ENCODE measurements around the gene GABRB1.

Gene GABRB1

DNA sequence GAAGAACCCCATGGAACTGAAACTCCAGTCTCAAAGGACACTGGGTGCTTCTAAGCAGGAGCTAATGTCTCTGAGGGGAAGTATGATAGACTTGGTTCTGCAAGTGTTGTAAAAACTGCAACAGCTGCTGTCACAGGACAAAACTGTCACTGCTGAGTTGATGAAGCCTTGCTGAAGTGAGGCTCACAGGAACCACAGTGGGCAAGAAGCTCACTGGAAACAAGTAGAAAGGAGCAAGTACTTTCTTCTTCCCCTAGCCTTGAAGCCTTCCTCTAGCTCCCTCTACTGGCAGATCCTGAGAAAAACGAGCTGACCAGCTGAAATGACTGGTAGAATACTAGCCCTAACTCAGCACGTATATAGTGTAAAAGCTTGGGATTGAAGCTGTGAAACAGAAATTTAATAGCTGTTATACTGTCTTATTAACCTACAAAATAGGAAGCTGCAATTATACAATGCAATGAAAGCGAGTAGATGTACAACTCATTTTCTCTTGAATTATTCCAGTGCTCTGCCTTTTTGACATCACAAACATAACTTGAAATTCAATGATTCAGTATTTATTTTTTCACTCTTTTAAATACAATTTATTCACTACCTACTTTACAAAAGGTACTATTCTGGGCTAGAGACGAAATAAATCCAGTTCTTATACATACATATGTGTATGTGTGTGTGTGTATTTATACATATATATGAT, 91.4 kb downstream of the GABRB1 start:
- no peak for DNase-seq

- no peak for DNase-seq
Observed at GRCh38 chr4:47128991-47129390, 97.6 kb downstream of the GABRB1 start.

DNA sequence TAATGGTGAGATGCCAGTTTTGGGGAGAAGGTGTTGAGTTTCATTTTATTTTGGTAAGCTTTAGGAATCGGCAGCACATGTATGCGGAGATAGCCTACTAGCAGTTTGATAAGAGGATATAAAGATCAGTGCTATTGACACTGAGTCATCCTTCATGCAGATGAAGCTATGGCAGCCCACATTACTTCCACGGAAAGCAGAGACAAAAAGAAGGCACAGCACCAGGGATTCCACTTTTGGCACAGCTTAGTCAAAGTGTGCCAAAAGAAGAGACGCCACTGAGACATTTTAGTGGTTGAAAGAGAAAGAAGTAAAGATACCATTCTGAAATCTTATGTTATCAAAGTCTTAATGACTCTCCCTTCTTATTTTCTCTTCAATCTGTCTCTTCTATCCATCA, 103.8 kb downstream of the GABRB1 start:
- no peak for DNase-seq

GRCh38 chr4:47143261-47143660, 111.9 kb downstream of the GABRB1 start:
- DNase-seq: no peak

DNA sequence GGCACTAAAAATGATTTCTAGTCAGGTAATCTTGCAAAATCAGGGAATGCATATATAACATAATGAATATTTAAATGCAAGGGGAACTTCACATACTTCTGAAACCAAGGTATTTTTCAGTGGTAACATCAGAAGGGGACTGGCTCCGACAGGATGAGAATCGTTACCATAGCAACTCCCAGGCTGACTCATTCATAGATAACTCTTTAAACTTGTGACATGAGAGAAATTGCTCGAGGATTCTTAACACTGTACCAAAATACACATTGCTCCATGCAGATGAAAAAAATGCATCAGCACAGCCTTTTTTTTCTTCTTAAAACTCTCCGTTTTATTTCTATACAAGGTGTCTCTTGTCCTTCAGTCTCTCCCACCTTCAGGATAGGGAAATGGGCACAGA, 114.3 kb downstream of the GABRB1 start:
- no peak for DNase-seq

DNA sequence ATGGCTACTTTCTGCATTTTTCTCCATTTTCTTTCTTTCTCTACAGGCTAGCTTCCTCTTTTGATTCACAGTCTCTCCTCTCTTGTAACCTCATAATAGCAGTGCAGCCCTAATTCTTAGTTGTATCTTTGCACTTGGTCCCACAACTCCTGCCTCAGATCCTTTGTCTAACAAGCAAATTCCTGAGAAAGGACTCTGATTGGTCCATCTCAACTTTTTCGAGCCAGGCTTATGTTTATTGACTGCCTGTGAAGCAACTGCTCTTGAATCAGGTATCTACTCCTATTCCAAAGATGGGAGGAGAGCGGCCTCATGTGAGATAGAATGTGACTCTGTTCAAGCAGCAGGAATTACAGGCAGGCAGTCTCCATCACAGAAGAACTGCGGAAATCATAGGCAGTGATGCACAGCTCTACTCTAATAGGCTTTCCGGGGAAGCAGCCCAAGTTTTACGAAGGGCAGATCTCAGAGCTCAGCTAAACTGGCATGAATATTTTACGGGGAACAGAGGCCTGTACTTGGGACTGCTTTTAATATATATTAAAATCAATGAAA, 123.5 kb downstream of the GABRB1 start:
- no peak for DNase-seq

GRCh38 chr4:47155919-47156318, 124.6 kb downstream of the GABRB1 start:
- no peak for DNase-seq

GRCh38 chr4:47160095-47160494, 128.7 kb downstream of the GABRB1 start:
- DNase-seq: no peak

GRCh38 chr4:47167081-47168035, 136.0 kb downstream of the GABRB1 start:
- DNase-seq: no peak

DNA sequence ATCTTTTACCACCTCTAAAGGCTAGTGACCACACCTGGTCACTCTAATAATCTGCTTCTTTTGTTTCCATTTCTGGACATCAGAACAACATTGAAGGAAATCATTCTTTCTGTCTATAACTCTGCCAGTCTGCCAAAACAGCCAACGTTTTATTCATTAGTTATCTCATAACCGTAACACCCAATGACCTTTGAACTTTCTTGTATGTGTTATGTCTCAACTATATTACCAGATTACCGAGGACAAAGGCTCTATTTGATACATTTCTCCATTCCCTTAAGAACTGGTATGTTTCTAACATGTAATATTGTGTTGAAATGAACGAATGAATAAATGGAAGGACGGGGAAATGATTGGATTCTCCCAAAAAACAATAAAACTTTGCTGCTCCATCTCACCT, 152.7 kb downstream of the GABRB1 start:
- DNase-seq: no peak

DNA sequence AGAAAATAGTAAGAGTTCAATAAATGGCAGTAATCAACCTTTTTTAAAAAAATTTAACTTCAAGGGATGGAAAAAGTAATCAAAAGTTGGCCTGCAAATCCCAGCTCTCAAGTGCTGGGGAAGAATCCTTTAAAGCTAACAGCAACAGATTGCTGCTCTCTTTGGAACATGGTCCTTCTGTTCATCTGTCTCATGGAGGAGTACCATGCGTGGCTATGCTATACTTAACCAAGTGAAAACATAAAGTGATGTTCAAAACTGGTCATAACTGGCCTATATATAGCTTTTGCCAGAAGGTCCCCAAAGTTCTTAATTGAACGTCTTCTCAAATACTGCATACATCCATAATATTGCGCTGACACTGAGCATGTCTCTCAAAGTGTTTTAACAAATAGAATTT, 154.4 kb downstream of the GABRB1 start:
- DNase-seq: no peak

GRCh38 chr4:47187608-47188007, 156.2 kb downstream of the GABRB1 start:
- DNase-seq: no peak

GRCh38 chr4:47193179-47193578, 161.8 kb downstream of the GABRB1 start:
- no peak for DNase-seq

- DNase-seq: no peak
Observed at GRCh38 chr4:47194036-47194737, 162.8 kb downstream of the GABRB1 start.

GRCh38 chr4:47195706-47196105, 164.3 kb downstream of the GABRB1 start:
- no peak for DNase-seq

DNA sequence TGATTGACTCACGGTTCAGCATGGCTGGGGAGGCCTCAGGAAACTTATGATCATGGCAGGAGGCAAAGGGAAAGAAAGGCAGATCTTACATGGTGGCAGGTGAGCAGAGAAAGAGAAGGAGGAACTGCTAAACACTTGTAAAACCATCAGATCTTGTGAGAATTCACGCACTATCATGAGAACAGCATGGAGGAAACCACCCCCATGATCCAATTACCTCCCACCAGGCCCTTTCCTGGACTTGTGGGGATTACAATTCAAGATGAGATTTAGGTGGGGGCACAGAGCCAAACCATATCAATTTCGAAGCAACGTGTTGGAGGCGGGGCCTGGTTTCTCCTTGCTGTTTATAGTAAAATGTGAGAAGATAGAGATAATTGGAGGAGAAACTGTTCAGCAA, 167.4 kb downstream of the GABRB1 start:
- no peak for DNase-seq

- DNase-seq: no peak
Observed at GRCh38 chr4:47203593-47203992, 172.2 kb downstream of the GABRB1 start.

- no peak for DNase-seq
Observed at GRCh38 chr4:47207555-47207954, 176.2 kb downstream of the GABRB1 start.

DNA sequence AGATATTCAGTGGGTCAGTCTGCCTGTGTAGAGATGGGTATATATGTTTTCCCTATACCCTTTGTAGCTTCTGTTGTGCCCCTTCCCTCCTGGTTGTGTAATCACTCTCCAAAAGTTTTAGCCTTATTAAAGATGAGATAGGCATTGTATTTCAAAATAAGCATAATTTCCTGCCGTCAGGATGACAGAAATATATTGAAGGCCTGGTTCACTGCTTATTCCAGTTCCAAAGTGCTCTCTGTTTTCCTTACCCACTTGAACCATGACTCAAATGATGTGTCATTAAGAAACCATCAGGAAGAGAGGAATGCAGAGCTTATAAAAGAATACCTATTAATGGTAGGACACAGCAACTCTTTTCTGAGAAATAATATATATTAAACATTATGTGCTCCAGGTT, 178.5 kb downstream of the GABRB1 start:
- DNase-seq: no peak

DNA sequence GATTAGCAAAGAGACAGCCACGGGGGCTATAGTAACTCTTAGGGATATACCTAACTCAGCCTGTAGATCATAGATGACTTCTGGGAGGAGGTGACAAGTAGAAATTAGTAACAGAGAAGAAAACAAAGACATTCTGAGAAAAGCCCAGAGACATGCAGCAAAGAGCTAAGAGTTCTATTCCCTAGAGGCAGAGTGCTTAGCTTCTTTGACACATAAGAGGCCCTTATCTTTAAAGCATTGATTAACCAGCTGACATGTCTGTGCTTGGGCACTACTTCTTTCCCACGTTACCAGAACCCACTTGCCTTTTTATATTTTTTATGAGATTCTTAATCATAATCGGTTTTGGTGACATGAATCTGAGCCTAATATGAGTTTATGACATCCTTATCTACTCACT, 179.5 kb downstream of the GABRB1 start:
- DNase-seq: no peak

- DNase-seq: no peak
Observed at GRCh38 chr4:47213106-47213505, 181.7 kb downstream of the GABRB1 start.

DNA sequence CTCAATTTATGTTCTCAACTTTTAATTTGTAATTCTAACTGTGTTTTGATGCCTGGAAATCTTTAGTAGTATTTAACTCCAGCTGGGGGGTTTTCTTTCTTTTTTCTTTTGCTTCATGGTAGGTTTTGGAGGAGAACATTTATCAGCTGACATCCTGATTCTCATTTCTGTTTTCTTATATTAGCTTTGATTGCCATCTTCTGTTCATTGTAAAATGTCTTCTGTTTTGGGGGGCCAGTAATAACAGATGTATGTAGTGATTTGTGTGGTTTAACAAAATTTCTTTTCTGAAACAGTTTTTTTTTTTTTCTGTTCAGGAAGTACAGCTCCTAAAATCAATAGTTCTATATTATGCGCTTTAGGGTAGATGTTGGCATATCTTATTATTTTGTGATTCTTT, 182.2 kb downstream of the GABRB1 start:
- DNase-seq: no peak

- no peak for DNase-seq
Observed at GRCh38 chr4:47213971-47214370, 182.6 kb downstream of the GABRB1 start.
